ENCODE data around the gene SYT7.

Gene SYT7

DNA sequence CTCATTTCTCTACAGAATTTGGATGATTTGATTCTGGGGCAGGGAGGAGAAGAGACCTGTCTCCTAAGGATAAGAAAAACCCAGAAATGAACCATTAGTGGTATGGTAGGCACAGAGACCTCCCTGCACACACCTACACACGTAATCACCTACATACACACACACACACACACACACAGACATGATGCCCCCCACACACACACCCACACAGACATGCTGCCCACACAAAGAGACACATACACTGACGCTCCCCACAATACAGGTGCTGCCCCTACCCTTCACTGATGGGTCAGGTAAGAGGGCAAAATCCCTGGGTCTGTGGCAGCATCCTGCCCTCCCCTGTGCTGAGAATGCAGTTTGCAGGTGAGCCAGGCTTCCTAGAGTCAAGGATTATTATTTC lies 1.1 kb upstream of the SYT7 start:
- FAIRE-seq: no peak

DNA sequence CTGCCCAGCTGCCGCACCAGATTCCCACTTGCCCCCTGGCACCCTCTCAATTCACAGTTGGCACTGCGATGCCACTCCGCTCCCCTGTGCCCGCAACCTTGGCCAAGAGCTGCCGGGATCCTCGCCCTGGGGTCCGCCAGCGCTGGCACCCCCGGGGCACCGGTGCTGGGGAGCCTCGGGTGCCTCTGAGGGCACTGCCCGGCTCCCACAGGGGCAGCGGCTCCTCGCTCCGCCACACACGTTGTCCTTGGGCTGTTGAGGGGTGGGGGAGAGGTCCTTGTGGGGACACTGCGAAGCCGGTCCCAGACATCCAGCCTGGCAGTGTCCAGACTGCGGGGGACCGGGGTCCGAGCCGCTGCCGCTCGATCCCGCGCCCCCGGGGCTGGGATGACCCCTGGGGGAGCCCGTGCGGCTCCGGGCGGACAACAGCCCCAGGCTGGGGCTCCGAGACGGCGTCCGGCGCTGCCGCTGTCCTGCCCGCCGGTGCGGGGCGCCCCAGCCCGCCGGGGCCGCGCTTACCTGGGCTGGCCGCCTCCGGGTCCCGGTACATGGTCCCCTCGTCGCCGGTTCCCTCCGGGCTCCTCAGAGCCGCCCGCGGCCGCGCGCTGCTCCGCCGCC lies 496 bp downstream of the SYT7 start:
- no peak for FAIRE-seq

DNA sequence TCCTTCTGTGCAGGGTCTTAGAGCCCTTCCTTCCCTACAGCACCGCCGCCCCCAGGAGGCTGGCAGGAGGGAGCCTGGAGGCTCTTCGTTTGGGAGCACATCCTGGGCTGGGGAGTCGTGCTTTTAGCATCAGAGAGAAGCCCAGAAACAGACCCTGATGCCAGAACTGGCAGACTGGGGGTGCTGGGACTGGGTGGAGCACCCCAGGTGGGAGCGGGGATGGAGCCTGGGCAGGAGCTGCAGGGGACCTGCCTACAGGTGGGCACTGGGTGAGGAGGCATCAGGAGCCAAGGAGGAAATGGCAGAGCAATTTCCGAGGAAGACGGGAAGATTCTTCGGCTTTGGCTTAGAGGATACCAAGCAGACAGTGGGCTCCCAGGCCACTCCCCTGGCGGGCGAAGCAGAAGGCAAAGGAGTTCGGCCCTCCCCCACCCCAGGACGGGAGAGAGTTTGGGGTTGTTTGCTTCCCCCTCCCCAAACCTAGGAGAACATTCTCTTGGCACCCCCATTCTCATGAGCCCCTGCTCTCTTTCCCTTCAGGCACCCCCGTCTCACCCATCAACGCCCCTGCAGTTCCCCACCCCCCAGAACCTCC lies 1.1 kb downstream of the SYT7 start:
- FAIRE-seq: no peak

DNA sequence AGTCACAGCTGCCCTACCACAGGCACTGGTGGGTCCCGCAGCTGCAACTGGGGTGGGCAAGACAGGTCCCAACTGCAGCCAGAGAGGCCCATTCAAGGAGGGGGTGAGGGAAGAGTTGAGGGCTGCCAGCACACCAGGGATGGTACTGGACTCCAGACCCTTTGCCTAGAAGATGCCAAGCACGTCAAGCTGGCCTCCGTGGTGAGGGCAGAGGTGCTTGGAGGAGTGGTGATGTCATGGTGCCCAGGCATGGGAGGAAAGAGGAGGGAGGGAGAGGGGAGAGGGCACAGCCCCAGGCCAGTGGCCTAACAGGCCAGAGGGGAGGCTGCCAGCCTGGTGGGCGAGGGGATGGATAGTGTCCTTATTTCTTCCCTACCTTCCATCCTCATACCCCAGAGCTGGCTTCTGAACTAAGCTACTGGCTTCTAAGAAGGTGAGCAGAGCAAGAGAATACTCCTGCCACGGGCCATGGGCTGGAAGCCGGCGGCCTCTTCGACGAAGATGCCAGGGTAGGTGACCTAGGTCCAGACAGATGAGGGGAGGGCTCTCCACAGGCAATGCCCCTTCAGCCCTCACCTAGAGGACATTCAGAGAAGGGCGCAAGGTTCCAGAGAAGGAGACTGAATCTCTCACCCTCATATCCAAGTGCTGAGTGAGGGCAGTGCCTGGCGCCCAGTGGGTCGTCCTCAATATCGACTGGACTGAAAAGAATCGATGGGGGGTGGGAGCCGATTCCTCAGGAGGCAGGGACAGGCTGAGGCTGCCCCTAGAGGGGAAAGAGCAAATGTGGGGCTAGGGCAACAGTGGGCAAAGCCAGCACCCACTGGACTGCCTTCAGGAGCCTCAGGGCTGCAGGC lies 1.8 kb downstream of the SYT7 start:
- FAIRE-seq: no peak

DNA sequence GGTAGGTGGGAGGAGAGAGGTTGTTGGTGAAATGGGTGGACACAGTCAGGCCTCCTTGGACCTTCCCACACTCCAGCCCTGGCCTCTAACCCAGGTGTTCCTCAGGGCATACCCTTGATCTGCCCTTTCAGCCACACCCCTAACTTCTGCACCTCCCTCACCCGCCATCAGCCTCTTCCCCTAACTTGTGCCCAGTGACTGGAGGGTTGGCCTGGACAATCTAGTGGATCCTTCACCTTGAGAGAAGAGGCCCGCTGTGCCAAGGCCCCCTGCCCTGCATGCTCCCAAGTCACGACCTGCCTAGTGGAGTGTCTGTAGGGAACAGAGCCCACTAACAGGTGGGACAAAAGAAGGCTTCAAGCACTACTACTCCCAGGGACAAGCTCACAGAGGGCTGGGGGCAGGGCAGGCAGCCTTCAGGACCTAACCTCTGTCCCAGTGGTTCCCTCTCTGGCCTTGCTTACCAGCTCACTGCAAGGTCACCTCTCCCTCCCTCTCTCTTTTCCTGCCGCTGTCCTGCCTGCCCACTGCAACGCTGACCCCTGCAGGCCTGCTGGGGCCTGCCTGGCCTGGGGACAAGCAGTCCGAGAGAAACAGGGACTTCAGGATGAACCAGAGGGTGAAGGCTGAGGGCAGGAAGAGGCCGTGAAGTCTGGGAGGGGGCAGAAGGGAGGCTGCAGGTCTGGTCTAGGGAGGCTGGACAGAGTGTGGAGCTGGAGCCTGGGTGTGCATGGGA lies 3.3 kb downstream of the SYT7 start:
- no peak for FAIRE-seq

DNA sequence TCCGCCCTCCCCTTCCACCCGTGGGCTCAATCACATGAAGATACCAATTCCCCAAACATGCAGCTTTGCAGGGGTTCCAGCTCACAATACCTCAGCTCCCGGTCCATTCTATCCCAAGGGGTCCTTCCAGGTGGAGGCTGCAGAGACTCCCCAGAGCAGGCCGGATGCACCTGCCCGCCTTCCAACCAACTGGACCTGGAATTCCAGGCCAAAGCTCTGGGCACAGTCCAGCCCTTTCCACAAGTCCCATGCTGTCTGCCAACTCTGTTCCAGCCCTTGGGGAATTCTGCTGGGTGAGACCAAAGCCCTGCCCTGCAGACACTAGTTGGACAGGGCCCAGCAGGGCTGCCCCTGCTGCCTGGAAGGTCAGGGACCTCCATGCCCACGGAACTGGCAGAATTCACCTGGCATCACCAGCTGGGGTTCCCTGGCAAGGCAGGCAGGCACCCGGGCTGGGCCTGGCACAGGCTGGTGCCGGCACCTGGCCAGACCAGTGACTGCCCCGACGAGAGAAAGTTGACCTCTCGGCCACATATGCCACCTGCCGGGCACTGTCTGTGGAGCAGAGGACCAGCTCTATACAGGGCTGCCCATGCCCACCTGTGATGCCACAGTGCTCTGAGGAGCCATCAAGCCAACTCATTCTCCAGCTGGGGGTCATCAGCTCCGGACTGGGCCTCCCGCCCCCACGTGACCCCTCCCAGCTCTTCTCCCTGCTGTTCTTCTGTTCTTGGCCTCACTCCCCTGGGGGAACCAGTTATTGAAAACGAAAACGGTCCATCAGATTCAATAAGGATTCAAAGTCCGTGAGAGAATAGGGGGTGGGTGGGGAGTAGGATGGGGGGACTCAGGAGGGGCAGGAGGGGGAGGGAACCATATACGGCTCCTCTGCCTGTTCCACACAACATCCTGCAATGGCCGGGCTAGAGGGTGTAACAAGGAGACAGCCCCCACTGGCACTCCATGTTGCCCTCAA lies 4.7 kb downstream of the SYT7 start:
- FAIRE-seq: no peak

DNA sequence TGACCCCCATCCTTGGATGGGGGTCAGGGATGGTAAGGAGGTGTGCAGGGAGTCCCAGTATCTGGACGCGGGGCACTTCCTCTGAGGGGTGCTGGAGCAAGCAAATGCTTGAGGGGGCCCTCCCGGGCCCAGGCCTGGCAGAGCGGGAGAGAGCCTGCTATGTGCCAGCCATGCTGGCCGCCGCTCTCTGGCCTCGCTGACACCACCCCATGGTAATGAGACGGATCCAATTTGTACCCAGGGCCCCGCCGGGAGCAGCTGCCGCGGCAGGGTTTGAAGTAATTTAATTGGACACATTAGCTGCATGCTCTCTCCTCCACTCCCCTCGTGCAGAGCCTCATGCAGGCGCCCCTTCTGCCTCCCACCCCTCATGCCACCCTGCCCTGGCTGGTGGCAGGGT lies 6.3 kb downstream of the SYT7 start:
- no peak for FAIRE-seq

DNA sequence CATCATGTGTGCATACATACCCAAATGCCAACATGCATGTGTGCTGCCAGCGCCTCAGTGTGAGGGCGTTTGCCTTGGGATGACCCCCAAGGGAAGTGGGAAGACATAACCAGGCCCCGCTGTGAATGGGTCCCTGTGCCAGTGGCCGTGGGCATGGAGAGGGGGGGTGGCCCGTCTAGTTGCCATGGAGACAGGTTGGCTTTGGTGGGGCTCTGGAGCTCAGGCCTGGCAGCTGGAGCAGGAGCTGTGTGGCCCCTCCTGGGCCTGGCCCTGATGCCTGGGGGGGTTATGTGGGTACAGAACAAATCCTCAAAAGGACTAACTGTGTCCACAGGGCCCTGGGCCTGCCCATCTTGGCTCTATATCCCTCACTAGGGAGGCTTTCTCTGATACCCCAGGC lies 8.0 kb downstream of the SYT7 start:
- no peak for FAIRE-seq

- FAIRE-seq: no peak
Observed at GRCh38 chr11:61571869-61572268, 9.0 kb downstream of the SYT7 start.

DNA sequence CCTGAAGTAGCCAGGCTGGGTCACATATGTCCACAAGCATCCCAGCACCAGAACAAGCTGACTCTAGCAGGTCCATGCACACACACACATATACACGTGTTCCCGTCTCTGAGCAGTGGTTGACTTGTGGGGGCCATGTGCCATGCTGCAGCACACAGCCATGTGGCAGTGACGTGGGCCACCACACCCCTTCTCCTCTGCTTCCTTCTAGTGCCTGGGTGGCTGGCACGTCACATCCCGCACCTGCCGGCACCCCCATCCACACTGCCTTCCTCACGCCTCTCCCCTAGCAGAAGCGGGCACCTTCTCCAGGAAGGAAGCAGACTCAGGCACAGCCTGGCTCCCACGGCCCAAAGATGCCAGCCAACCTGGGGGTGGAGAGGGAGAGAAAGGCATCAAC lies 9.5 kb downstream of the SYT7 start:
- FAIRE-seq: no peak

DNA sequence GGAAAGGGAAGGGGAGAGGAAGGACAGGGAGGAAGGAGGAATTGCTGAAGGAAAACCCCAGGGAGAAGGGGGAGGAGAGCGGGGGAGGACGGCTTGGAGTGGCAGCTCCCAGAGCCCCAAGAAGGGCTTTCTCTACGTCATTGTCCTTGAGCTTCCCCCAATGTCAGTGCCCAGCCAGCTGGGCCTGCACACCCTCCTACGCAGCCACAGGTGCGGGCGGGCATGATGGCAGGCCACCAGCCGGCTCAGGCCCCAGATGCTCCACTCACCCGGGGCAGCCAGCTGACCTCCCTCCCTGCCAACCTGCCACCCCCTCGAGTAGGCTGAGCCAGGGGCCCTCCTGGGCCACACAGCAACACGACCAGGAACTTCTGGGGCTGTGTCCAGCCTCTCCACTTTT lies 11.2 kb downstream of the SYT7 start:
- no peak for FAIRE-seq

GRCh38 chr11:61569018-61569417 lies 11.9 kb downstream of the SYT7 start:
- no peak for FAIRE-seq

- no peak for FAIRE-seq
Observed at GRCh38 chr11:61567286-61568061, 13.4 kb downstream of the SYT7 start.

DNA sequence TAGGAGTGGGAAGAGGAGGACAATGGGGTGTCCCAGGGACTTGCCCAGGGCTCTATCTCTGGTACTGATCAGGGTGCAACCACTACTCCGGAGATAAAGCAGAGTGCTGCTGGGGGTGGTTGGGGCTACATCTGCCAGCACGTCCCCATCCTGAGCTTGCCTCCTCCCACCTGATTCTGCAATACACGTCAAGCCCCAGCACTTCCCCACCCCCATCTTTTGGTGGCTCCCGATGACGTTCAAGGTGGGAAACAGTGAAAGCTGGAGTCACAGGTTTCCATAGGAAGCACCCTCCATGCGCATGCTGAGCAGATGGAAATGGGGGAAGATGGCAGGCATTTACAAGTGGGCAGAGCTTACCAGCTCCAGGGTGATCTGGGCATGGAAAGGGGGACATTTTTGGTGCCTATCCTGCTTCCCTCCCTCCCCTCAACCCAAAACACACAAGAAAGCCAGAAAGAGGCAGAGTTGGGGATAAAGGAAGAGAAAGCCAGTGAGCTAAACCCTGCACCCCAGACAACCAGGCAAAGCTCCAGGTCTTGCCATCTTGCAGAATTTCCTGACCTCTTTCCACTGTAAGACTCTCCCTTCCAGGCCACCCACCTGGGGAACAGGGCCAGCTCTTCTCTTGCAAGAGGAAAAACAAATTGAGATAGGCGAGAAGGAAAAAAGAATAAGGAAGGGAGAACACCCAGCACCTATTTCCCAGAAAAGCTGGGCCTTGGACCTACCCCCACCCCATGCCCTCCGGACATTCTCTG lies 15.8 kb downstream of the SYT7 start:
- FAIRE-seq: no peak

GRCh38 chr11:61560751-61561150 lies 20.1 kb downstream of the SYT7 start:
- no peak for FAIRE-seq

DNA sequence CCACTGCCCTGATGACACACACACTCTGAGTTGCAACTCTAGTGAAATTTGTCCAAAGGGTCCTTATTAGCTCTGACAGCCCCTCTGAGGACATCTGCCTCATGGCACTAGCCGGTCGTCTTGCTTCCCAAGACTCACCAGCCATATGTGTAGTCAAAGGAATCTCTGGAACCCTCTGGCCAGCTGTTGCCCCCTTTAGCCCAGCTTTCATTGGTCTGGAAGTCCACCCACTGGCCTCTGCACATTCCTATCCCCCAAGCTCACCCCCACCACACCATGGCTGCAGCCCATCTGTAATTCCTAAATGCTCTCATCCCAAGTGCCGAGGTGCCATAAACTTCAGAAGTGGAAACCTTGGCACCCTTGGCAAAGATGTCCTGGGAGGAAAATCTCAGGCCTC lies 24.3 kb downstream of the SYT7 start:
- no peak for FAIRE-seq

DNA sequence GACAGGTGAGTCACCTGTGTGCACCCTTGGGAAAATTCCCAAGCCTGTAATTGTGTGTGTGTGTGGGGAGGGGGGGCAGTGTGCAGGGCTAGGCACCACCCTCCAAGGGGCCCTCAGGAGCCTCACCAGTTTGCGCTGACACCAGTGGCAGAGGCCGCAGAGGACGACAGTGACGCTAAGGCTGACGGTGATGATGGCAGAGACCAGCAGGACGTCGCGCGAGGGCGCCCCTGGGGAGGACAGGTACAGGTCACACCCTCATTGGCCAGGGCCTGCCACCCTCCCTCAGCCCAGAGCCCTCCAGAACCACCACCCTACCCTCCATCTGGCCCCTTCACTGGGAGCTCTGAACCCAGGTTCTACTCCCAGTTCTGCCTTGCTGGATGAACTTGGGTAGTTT lies 24.9 kb downstream of the SYT7 start:
- no peak for FAIRE-seq

GRCh38 chr11:61555051-61555969 lies 25.6 kb downstream of the SYT7 start:
- FAIRE-seq: no peak
